BLaER1 treated with 17β-estradiol and CSF1 and Interleukin-3, amounts not matched to agents 10 nM and 100 nM (cell line): ENCODE data around the gene DCLK1.

Experiments used
- H3K27ac ChIP-seq, 11 experiments: shearing (Covaris generic); formaldehyde crosslinking; 2 replicates each; pipeline ENCODE4 v1.8.1; 2022
- H3K27me3 ChIP-seq, 11 experiments: shearing (Covaris generic); formaldehyde crosslinking; 2 replicates each; pipeline ENCODE4 v1.8.1; 2022
- H3K36me3 ChIP-seq, 11 experiments: shearing (Covaris generic); formaldehyde crosslinking; 2 replicates each; pipeline ENCODE4 v1.8.1; 2022
- H3K4me1 ChIP-seq, 10 experiments: shearing (Covaris generic); formaldehyde crosslinking; 2 replicates each; pipeline ENCODE4 v1.8.1; 2022
- H3K4me2 ChIP-seq, 11 experiments: shearing (Covaris generic); formaldehyde crosslinking; 2 replicates each; pipeline ENCODE4 v1.8.1; 2022
- H3K4me3 ChIP-seq, 10 experiments: shearing (Covaris generic); formaldehyde crosslinking; 2 replicates each; pipeline ENCODE4 v1.8.1; 2022
- H3K9ac ChIP-seq, 11 experiments: shearing (Covaris generic); formaldehyde crosslinking; 2 replicates each; pipeline ENCODE4 v1.8.1; 2022
- H3K9me3 ChIP-seq, 11 experiments: shearing (Covaris generic); formaldehyde crosslinking; replicated peaks in 1 of 11; 2 replicates each; pipeline ENCODE4 v1.8.1; 2022
- H4K20me1 ChIP-seq, 11 experiments: shearing (Covaris generic); formaldehyde crosslinking; 2 replicates each; pipeline ENCODE4 v1.8.1; 2022
- Cebpa-rat ChIP-seq, 11 experiments: shearing (Covaris generic); IDR thresholded peaks; 2 replicates each; pipeline ENCODE4 v1.8.1; 2022

The DCLK1 gene

DNA sequence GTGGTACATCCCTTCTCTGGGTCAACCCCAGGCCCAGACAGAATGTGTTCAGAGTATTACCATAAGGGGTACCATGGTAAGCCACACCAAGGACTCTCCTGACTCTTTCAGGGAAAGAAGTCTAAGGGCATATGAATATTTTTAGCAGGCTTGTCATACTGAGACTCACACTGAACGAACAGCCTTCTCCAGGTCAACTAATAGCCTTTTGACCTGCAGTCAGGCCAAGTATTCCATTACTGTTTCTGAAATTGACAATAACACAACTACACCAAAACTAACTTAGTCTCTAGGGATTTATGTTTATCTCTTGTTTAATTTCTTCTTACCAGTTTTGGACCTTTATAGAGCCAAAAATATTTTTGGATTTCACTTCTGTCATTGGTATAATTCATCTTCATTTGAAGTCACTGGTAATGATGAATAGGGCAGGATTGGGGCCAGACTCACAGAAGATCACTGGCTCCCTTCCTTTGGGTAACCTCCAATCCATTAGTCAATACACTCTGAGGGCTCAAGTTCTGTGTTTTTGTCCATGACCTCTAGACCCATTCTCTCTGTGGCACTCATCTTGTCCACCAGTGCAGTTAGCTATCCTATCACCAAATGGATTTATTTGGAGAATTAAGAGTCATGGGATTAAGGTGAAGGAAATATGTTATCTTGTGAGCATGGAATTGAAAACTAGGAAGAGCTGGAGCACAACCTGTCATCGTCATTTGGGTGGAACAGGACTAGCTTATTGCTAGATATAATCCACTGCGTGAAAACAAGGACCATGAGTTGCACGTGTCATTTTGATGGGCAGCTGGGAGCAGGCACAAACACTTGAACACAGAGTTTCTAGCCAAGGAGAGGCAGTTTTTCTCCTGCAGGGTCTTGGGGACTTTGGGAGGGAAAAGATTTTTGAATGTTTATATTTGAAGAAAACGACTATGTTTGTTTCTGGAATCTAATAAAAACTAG is 313.3 kb downstream of the DCLK1 start:
- TF ChIP-seq Cebpa-rat (IDR thresholded peaks at IDR 0.05) = no peak
- H3K27me3 ChIP-seq = no peaks in the 10 kb centered on the region
- no peaks in the 10 kb centered on the region for H3K36me3 ChIP-seq
- H3K9me3 ChIP-seq = no peaks in the 10 kb centered on the region
- H3K4me1 ChIP-seq = no peaks in the 10 kb centered on the region
- H4K20me1 ChIP-seq = no peaks in the 10 kb centered on the region
- no peak overlapping the region for H3K27ac ChIP-seq
- H3K4me3 ChIP-seq = no peak overlapping the region
- H3K4me2 ChIP-seq = no peak overlapping the region
- H3K9ac ChIP-seq = no peak overlapping the region

DNA sequence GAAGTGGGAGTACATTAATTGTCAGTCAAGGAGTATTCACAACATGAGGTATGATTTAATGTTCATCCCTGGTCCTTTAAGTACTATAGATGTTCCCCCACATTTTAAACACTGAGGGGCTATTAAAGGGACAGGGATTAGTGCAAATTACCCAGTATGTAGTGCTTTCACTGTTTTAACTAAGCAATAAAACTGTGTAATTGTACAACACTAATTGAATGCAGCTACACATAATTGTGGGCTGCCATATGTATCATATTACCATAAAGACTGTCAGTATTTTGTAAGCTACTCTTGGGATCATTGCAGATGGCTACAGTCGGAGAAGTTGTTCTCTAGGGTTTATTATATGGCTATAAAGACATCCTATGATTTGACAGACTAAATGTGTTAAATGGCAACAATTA is 316.6 kb downstream of the DCLK1 start:
- Histone ChIP-seq H3K27me3 (no peaks in the 10 kb centered on the region), H3K4me2 (no peak overlapping the region), H3K9me3 (no peaks in the 10 kb centered on the region), H3K4me3 (no peak overlapping the region), H3K36me3 (no peaks in the 10 kb centered on the region), H3K27ac (no peak overlapping the region), H3K9ac (no peak overlapping the region), H4K20me1 (no peaks in the 10 kb centered on the region), H3K4me1 (no peaks in the 10 kb centered on the region)
- TF ChIP-seq Cebpa-rat (IDR thresholded peaks at IDR 0.05) = no peak

DNA sequence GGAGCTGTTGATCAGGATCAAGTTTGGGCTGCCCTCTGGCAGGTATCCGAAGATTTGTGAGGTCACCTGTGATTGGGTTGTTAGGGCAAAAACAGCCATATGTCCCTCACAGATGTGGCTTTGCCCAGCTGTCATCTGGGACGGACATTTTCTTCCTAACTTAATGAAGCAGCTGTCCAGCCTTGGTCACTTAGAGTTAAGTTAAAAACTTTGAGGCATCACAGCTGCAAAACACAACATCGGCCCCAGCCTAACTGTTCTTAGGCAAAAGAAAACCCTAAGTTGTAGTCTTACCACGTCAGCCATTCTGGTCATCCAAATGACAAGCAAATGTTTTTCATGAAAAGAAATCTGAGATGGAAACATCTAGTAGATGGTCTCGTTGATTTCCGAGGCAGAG is 318.4 kb downstream of the DCLK1 start:
- H3K27ac ChIP-seq = no peak overlapping the region
- H3K4me1 ChIP-seq = no peaks in the 10 kb centered on the region
- H4K20me1 ChIP-seq = no peaks in the 10 kb centered on the region
- no peaks in the 10 kb centered on the region for H3K27me3 ChIP-seq
- H3K4me3 ChIP-seq = no peak overlapping the region
- no peaks in the 10 kb centered on the region for H3K9me3 ChIP-seq
- no peak overlapping the region for H3K4me2 ChIP-seq
- TF ChIP-seq Cebpa-rat (IDR thresholded peaks at IDR 0.05) = no peak
- no peak overlapping the region for H3K9ac ChIP-seq
- no peaks in the 10 kb centered on the region for H3K36me3 ChIP-seq

DNA sequence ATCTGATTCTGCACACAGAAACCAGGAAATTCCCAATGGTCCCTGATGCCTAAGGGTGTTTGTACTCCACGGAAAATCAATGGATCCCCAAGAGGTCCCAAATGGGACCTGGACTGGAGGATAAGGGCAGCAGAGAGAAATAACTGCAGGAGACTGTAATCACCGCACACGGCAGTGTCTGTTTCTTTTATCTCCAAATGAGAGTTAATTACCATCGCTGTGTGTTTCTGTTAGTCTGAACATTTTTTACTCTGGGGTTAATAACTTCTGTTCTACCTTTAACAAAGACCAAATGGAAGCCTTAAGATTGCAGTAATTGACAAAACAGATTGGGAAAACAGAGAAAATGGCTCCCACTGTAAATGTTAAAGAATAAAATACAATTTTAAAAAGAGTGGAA is 320.9 kb downstream of the DCLK1 start:
- no peak overlapping the region for H3K27ac ChIP-seq
- no peaks in the 10 kb centered on the region for H4K20me1 ChIP-seq
- no peak overlapping the region for H3K4me3 ChIP-seq
- no peaks in the 10 kb centered on the region for H3K9me3 ChIP-seq
- H3K36me3 ChIP-seq = no peaks in the 10 kb centered on the region
- no peak for TF ChIP-seq Cebpa-rat (IDR thresholded peaks at IDR 0.05)
- H3K27me3 ChIP-seq = no peaks in the 10 kb centered on the region
- no peaks in the 10 kb centered on the region for H3K4me1 ChIP-seq
- H3K4me2 ChIP-seq = no peak overlapping the region
- H3K9ac ChIP-seq = no peak overlapping the region

DNA sequence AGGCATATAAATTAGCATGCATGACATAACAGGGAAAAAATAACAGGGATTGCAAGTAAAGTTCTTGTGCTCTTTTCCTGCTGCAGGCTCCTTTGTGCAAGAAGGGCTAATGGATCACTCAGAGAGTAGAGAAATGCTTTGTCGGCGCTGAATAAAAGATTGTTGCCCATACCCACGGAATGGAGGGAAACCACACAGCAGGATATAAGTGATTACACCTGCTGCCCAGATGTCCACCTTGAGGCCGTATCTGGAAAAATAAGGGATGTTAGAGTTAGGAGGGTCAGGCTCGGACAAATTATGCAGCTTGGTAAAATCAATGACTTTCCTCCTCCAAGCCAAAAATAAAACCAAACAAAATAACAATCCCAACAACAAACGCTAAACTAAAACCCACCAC is 322.3 kb downstream of the DCLK1 start:
- no peak overlapping the region for H3K4me2 ChIP-seq
- no peaks in the 10 kb centered on the region for H3K27me3 ChIP-seq
- H3K9ac ChIP-seq = no peak overlapping the region
- no peaks in the 10 kb centered on the region for H3K36me3 ChIP-seq
- no peak overlapping the region for H3K4me3 ChIP-seq
- TF ChIP-seq Cebpa-rat (IDR thresholded peaks at IDR 0.05) = no peak
- H3K27ac ChIP-seq = no peak overlapping the region
- no peaks in the 10 kb centered on the region for H4K20me1 ChIP-seq
- H3K9me3 ChIP-seq = no peaks in the 10 kb centered on the region
- no peaks in the 10 kb centered on the region for H3K4me1 ChIP-seq

DNA sequence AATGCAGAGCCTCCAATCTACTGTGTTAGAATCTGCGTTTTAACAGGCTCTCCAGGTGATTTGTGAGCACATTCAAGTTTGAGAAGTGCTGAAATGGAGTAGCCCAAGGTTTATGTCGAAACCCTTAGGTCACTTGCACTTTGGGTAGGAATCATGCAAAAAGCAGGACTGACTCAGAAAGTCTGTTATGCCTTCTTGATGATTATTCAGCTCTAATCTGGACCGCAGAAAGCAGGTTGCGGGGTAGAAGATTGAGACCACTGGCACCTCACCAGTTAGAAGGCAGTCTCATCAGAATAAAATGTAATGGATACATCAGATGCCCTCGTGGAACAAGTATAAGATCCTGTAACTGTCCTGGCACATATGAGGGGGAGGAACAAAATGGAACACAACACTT is 326.3 kb downstream of the DCLK1 start:
- Histone ChIP-seq H3K9me3 (no peaks in the 10 kb centered on the region), H3K4me2 (no peak overlapping the region), H3K36me3 (no peaks in the 10 kb centered on the region), H3K27me3 (no peaks in the 10 kb centered on the region), H3K27ac (no peak overlapping the region), H3K9ac (no peak overlapping the region), H3K4me1 (no peaks in the 10 kb centered on the region), H3K4me3 (no peak overlapping the region), H4K20me1 (no peaks in the 10 kb centered on the region)
- TF ChIP-seq Cebpa-rat (IDR thresholded peaks at IDR 0.05) = no peak

DNA sequence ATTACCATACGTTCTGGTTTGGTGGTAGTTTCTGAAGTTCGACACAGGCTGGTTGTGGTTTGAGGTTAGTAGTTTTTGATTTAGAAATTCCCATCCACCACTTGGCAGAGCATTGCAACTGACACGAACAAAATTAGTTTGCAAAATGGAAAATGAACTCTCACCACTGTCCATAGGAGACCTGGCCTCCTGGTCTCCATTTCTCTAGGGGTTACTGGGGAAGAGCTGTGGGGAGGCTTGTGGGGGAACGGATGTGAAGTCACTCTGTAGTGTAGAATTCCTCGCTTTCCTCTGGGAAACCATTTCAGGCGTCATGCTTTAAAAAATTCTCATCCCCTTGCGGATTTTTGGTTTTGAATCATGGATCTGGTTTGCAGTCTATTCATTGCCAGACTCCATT is 333.2 kb downstream of the DCLK1 start:
- no peaks in the 10 kb centered on the region for H3K27me3 ChIP-seq
- no peak overlapping the region for H3K4me2 ChIP-seq
- no peak overlapping the region for H3K9ac ChIP-seq
- H3K27ac ChIP-seq = no peak overlapping the region
- no peaks in the 10 kb centered on the region; a peak in 1 of 22 replicates for H4K20me1 ChIP-seq
- H3K9me3 ChIP-seq = no peaks in the 10 kb centered on the region
- H3K36me3 ChIP-seq = no peaks in the 10 kb centered on the region
- no peak overlapping the region for H3K4me3 ChIP-seq
- H3K4me1 ChIP-seq = no peaks in the 10 kb centered on the region
- TF ChIP-seq Cebpa-rat (IDR thresholded peaks at IDR 0.05) = no peak

DNA sequence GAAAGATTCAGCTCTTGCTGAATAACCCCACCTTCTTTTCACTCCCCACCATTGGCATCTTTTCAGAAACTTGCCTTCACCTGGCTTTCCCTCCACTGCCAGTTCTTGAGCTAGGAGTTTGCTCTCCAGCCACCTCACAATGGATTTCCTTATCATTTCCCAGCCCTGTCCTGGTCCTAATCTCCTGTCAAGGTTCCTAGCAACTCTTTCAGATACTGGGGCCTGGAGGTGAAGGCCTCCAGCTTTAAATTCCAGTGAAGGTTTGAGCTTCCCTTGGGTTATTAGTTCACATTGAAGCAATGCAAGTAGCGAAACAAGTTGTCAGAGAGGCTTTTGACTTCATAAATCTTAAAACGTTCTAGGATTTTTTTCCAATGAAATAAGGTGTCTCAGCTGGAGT is 333.9 kb downstream of the DCLK1 start:
- H3K36me3 ChIP-seq = no peaks in the 10 kb centered on the region
- no peak overlapping the region for H3K4me2 ChIP-seq
- no peak overlapping the region for H3K9ac ChIP-seq
- H3K4me3 ChIP-seq = no peak overlapping the region
- H3K27ac ChIP-seq = no peak overlapping the region
- no peak for TF ChIP-seq Cebpa-rat (IDR thresholded peaks at IDR 0.05)
- H3K27me3 ChIP-seq = no peaks in the 10 kb centered on the region
- no peaks in the 10 kb centered on the region; a peak in 1 of 22 replicates for H4K20me1 ChIP-seq
- H3K9me3 ChIP-seq = no peaks in the 10 kb centered on the region
- no peaks in the 10 kb centered on the region for H3K4me1 ChIP-seq

DNA sequence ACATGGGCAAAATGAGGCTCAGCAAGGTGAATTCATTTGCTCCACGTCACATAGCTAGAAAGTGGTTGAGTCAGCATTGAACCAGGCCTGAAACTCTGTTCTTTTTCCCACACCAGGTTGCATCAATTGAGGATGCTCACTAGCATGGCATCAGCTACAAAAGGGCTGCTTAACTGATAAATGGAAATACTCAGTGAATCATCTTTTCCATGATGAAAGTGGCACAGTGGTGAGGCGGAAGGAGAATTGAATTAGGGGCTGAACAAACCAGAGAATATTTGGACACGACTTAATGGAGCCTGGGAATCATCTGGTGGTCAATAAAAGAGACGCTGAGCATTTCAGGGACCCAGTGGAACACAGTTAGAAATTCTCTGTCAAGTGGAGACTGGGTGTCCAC is 334.6 kb downstream of the DCLK1 start:
- no peaks in the 10 kb centered on the region for H3K9me3 ChIP-seq
- no peak overlapping the region for H3K9ac ChIP-seq
- no peaks in the 10 kb centered on the region for H3K4me1 ChIP-seq
- H3K27me3 ChIP-seq = no peaks in the 10 kb centered on the region
- H3K27ac ChIP-seq = no peak overlapping the region
- H4K20me1 ChIP-seq = no peaks in the 10 kb centered on the region; a peak in 1 of 22 replicates
- H3K4me3 ChIP-seq = no peak overlapping the region
- H3K36me3 ChIP-seq = no peaks in the 10 kb centered on the region
- TF ChIP-seq Cebpa-rat (IDR thresholded peaks at IDR 0.05) = no peak
- H3K4me2 ChIP-seq = no peak overlapping the region

DNA sequence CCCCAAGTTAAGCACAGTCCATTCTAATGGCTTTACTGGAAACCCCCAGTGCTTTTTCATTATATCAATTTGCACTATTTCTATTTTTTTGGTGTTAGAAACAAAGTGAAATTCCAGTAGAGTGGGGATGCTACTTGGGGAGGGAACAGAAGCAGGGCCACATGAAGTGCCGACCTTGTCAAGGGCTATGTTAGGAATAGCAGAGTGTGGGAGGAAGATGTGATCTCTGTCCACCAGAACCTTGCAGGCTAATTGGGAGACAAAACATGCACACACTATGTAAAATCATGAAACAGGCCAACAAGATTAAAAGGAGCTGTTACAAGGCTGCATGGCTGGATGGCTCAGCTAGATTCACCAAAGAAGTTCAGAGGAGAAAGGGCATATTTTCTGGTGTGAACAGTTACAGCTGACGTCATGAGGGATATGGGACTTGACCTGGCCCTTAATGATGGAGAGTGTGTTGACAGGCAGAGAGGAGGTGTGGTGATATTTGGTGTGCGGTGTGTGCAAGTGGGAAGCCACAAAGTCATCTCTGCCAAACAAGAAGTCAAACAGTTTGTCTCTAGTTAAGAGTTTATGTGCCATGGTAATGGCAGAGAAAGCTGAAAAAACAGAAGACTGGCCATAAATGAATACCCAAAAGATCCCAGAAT is 336.3 kb downstream of the DCLK1 start:
- no peak for TF ChIP-seq Cebpa-rat (IDR thresholded peaks at IDR 0.05)
- no peaks in the 10 kb centered on the region for H3K36me3 ChIP-seq
- H3K4me2 ChIP-seq = no peak overlapping the region
- H3K4me3 ChIP-seq = no peak overlapping the region
- H3K27me3 ChIP-seq = no peaks in the 10 kb centered on the region
- H3K4me1 ChIP-seq = no peaks in the 10 kb centered on the region
- no peak overlapping the region for H3K27ac ChIP-seq
- H3K9ac ChIP-seq = no peak overlapping the region
- no peaks in the 10 kb centered on the region for H3K9me3 ChIP-seq
- H4K20me1 ChIP-seq = no peaks in the 10 kb centered on the region; a peak in 1 of 22 replicates
